GM12872 (cell line): ENCODE results near the gene USF1.

Experiments
- CTCF ChIP-seq: IDR thresholded peaks from 3 replicates; pipeline ENCODE4 v1.5.1; 2011; ENCODE audit warnings: low read depth, mild to moderate bottlenecking, low read length, moderate library complexity; ENCODE audit not compliant: insufficient read depth

USF1 gene

GRCh38 chr1:161074676-161075368 lies 29.0 kb upstream of the USF1 start:
- no peak for TF ChIP-seq CTCF

DNA sequence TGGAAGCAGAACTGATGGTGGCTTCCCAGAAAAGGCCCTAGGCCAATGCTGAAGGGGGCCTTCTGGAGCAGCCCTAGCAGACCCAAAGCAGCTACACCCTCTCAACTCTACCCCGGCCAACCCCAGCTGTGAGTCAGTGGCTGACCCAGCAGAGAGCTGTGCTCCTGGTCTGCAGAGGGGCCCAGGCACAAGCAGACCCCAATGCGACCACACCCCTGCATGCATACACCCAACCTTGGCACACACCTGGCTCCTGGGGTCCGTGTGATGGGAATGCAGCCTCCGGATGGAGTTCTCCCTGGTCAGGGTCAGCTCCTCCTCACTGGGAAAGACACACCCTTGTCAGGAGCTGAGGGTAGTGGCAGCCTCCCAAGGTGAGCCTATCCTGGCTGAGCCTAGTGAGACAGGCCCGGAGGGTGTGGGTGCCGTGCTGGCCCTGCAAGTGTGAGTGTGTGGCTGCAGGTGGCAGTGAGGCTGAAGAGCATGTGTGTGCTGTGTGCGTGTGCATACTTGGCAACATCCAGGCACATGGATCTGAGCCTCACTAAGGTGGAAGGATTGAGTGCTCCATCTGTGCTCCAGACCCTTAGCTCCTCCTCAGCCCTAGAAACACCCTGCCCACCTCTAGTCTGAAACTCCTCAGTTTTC lies 27.8 kb upstream of the USF1 start:
- no peak for TF ChIP-seq CTCF

DNA sequence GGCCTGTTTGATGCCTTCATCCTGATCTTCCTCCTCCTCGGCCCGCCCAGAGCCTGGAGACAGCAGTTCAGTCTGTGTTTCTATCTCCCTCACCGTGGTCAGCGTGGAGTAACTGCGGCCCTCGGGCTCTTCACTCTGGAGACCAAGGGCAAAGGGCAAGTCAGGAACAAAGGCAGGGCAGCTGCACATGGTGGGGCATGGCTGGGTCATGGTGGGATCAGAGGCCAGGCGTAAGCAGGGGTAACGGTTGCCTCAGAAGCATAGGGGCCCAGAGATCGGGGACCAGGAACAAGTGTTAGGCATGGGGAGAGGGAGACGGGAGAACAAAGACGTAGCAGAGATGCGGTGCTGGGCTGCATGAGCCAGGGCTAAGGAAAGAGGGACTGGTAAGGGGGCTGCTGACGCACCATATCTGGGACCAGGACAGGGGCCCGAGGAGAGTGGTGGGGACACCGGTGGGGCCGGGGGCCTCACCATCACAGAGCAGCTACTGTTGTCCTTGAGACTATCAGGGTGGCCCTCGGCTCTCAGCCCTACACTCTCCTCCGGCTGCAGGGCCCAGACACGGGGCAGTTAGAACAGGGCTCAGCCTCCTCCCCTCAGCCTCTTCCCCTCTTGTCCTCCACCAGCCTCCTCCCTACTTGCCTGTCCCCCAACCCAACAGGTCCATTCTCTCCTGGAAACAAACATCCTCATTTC lies 27.1 kb upstream of the USF1 start:
- no peak for TF ChIP-seq CTCF

- TF ChIP-seq CTCF, result peak; percentile 80
Measured at GRCh38 chr1:161071886-161072371, 26.2 kb upstream of the USF1 start.

- TF ChIP-seq CTCF, result no peak
Measured at GRCh38 chr1:161070761-161071160, 25.0 kb upstream of the USF1 start.

GRCh38 chr1:161069731-161070270 lies 24.0 kb upstream of the USF1 start, which contains the start of gene ARHGAP30:
ARHGAP30 (minus strand) TSS chr1:161069891; CDS start chr1:161069624, 267 bp downstream.
- TF ChIP-seq CTCF, result no peak

- no peak for TF ChIP-seq CTCF
Measured at GRCh38 chr1:161069241-161069640, 23.5 kb upstream of the USF1 start.
